DND-41 (cell line): ENCODE measurements around the gene TAF1.

Experiments used
- ATAC-seq: fragments of 200-7000 bp; cut with Tn5 transposase; 3 replicates; pipeline ENCODE4 v1.9.1; 2021; ENCODE audit warnings: low read depth; ENCODE audit not compliant: insufficient read depth
- DNase-seq: peaks from one replicate; pipeline ENCODE4 v3.0.0-alpha.2; 2020
- H2AFZ ChIP-seq: 2 replicates; pipeline ENCODE4 v1.6.0; 2012; ENCODE audit warnings: low read depth, low read length
- H3K27ac ChIP-seq: 2 replicates; pipeline ENCODE4 v1.5.1; 2012; ENCODE audit warnings: low read length, inconsistent platforms
- H3K27me3 ChIP-seq: fragments of 200-600 bp; sonication (generic); 2 replicates; pipeline ENCODE4 v1.6.0; 2012; ENCODE audit warnings: low read length, mild to moderate bottlenecking, inconsistent platforms; ENCODE audit not compliant: insufficient read depth, poor library complexity
- H3K36me3 ChIP-seq: 2 replicates; pipeline ENCODE4 v1.5.1; 2012; ENCODE audit warnings: low read length, inconsistent platforms; ENCODE audit not compliant: insufficient read depth
- H3K4me1 ChIP-seq: 2 replicates; pipeline ENCODE4 v1.5.1; 2012; ENCODE audit warnings: mild to moderate bottlenecking, low read length; ENCODE audit not compliant: insufficient read depth
- H3K4me2 ChIP-seq: 2 replicates; pipeline ENCODE4 v1.6.0; 2012; ENCODE audit warnings: mild to moderate bottlenecking, moderate library complexity, low read length, inconsistent platforms; ENCODE audit not compliant: insufficient read depth
- H3K4me3 ChIP-seq, 2 experiments: fragments of 200-600 bp in 1 of 2; shearing (Covaris generic) in 1 of 2; 2 replicates each; pipeline ENCODE4 v1.5.1; 2012 to 2016; ENCODE audit warnings: inconsistent platforms in 2 of 2, low read length in 2 of 2, mild to moderate bottlenecking in 2 of 2, low read depth in 1 of 2, moderate library complexity in 1 of 2
- H3K79me2 ChIP-seq: 2 replicates; pipeline ENCODE4 v1.6.0; 2012; ENCODE audit warnings: low read length, inconsistent platforms; ENCODE audit not compliant: insufficient read depth
- H3K9ac ChIP-seq: 2 replicates; pipeline ENCODE4 v1.6.0; 2012; ENCODE audit warnings: low read depth, mild to moderate bottlenecking, inconsistent platforms, low read length, moderate library complexity
- H3K9me3 ChIP-seq: 2 replicates; pipeline ENCODE4 v1.5.1; 2012; ENCODE audit warnings: low read length, moderate library complexity, mild to moderate bottlenecking, inconsistent platforms; ENCODE audit not compliant: insufficient read depth, severe bottlenecking
- H4K20me1 ChIP-seq: 2 replicates; pipeline ENCODE4 v1.6.0; 2012; ENCODE audit warnings: low read length; ENCODE audit not compliant: insufficient read depth
- CTCF ChIP-seq: IDR thresholded peaks from 2 replicates; pipeline ENCODE4 v1.5.1; 2012; ENCODE audit warnings: borderline replicate concordance, low read length, moderate library complexity, mild to moderate bottlenecking; ENCODE audit not compliant: poor library complexity, severe bottlenecking; ENCODE audit errors: extremely low read depth
- EZH2 ChIP-seq: IDR thresholded peaks from 3 replicates; pipeline ENCODE4 v1.6.1; 2012; ENCODE audit warnings: borderline replicate concordance, low read depth, mild to moderate bottlenecking, moderate library complexity, low read length, inconsistent platforms; ENCODE audit not compliant: severe bottlenecking

TAF1 gene

GRCh38 chrX:71487814-71488213 lies 121.7 kb downstream of the TAF1 start:
- DNase-seq (no peak), ATAC-seq (no peak)
- Histone ChIP-seq H3K27me3 (no peaks in the 10 kb centered on the region), H3K4me1 (no peaks in the 10 kb centered on the region), H3K9me3 (no peaks in the 10 kb centered on the region), H3K9ac (no peak overlapping the region), H4K20me1 (no peaks in the 10 kb centered on the region), H2AFZ (no peak overlapping the region), H3K36me3 (no peaks in the 10 kb centered on the region), H3K79me2 (no peaks in the 10 kb centered on the region), H3K4me2 (no peak overlapping the region), H3K4me3 (no peak overlapping the region), H3K27ac (no peak overlapping the region)
- TF ChIP-seq EZH2, result no peak
- TF ChIP-seq CTCF, result no peak

GRCh38 chrX:71489540-71489939 lies 123.4 kb downstream of the TAF1 start:
- H3K9ac ChIP-seq, result no peak overlapping the region
- no peaks in the 10 kb centered on the region for H4K20me1 ChIP-seq
- no peaks in the 10 kb centered on the region for H3K79me2 ChIP-seq
- H3K27ac ChIP-seq, result no peak overlapping the region
- TF ChIP-seq EZH2 (no peak), CTCF (no peak)
- no peaks in the 10 kb centered on the region for H3K27me3 ChIP-seq
- H3K4me2 ChIP-seq, result no peak overlapping the region
- H3K9me3 ChIP-seq, result no peaks in the 10 kb centered on the region
- H3K4me3 ChIP-seq, result no peak overlapping the region
- H3K36me3 ChIP-seq, result no peaks in the 10 kb centered on the region
- H2AFZ ChIP-seq, result no peak overlapping the region
- ATAC-seq, result no peak
- DNase-seq, result no peak
- H3K4me1 ChIP-seq, result no peaks in the 10 kb centered on the region

GRCh38 chrX:71492231-71493065 lies 126.3 kb downstream of the TAF1 start:
- H3K27ac ChIP-seq, result no peak overlapping the region
- no peaks in the 10 kb centered on the region for H3K36me3 ChIP-seq
- H3K27me3 ChIP-seq, result no peaks in the 10 kb centered on the region
- H3K9me3 ChIP-seq, result no peaks in the 10 kb centered on the region
- H3K4me2 ChIP-seq, result no peak overlapping the region
- H3K9ac ChIP-seq, result no peak overlapping the region
- H2AFZ ChIP-seq, result no peak overlapping the region
- H3K79me2 ChIP-seq, result no peaks in the 10 kb centered on the region
- H3K4me1 ChIP-seq, result no peaks in the 10 kb centered on the region
- no peak overlapping the region for H3K4me3 ChIP-seq
- ATAC-seq (no peak), DNase-seq (no peak)
- TF ChIP-seq CTCF (no peak), EZH2 (no peak)
- no peaks in the 10 kb centered on the region for H4K20me1 ChIP-seq
